OCI-LY1 (cell line): Measurements from ENCODE around the gene BEAN1.
"Not testable (repeated sequence)": the region's sequence is repeated elsewhere in the genome, so short reads cannot be mapped to it uniquely, and the experiment has no call there.

Experiments
- H2AFZ ChIP-seq: fragments of 200-600 bp; sonication (generic), shearing (Covaris generic); 2 replicates; pipeline ENCODE4 v1.6.0; 2014; ENCODE audit warnings: antibody characterized with exemption, mild to moderate bottlenecking, low read length
- H3F3A ChIP-seq: fragments of 200-600 bp; sonication (generic), shearing (Covaris generic); 2 replicates; pipeline ENCODE4 v1.6.0; 2014; ENCODE audit warnings: mild to moderate bottlenecking, antibody characterized with exemption, low read length, moderate library complexity; ENCODE audit not compliant: insufficient read depth
- H3K27ac ChIP-seq: fragments of 200-600 bp; sonication (generic); 2 replicates; pipeline ENCODE4 v1.5.1; 2014; ENCODE audit warnings: low read length, mixed run types, mild to moderate bottlenecking, low read depth; ENCODE audit not compliant: poor library complexity, severe bottlenecking
- H3K27me3 ChIP-seq: fragments of 200-600 bp; sonication (generic); 2 replicates; pipeline ENCODE4 v1.6.0; 2014; ENCODE audit warnings: antibody characterized with exemption, mild to moderate bottlenecking, low read length, moderate library complexity; ENCODE audit not compliant: insufficient read depth
- H3K36me3 ChIP-seq: fragments of 200-600 bp; sonication (generic); 2 replicates; pipeline ENCODE4 v1.6.1; 2014; ENCODE audit warnings: mild to moderate bottlenecking, antibody characterized with exemption, low read length, moderate library complexity, mixed read lengths; ENCODE audit not compliant: insufficient read depth
- H3K4me1 ChIP-seq: fragments of 200-600 bp; sonication (generic); 2 replicates; pipeline ENCODE4 v1.5.1; 2014; ENCODE audit warnings: mild to moderate bottlenecking, low read length, moderate library complexity; ENCODE audit not compliant: insufficient read depth, severe bottlenecking
- H3K4me2 ChIP-seq: fragments of 200-600 bp; sonication (generic), shearing (Covaris generic); 2 replicates; pipeline ENCODE4 v1.6.1; 2014; ENCODE audit warnings: low read length
- H3K4me3 ChIP-seq: fragments of 200-600 bp; sonication (generic); 2 replicates; pipeline ENCODE4 v1.5.1; 2014; ENCODE audit warnings: low read length, low read depth, mild to moderate bottlenecking, mixed read lengths; ENCODE audit not compliant: poor library complexity, severe bottlenecking
- H3K79me2 ChIP-seq: fragments of 200-600 bp; shearing (Covaris generic); 2 replicates; pipeline ENCODE4 v1.6.1; 2016; ENCODE audit warnings: mixed run types, low read length, mixed read lengths; ENCODE audit not compliant: insufficient read depth
- H3K9ac ChIP-seq: fragments of 200-600 bp; sonication (generic), shearing (Covaris generic); 2 replicates; pipeline ENCODE4 v1.6.1; 2014; ENCODE audit warnings: mild to moderate bottlenecking, low read length, mixed read lengths
- H3K9me2 ChIP-seq: fragments of 200-600 bp; sonication (generic), shearing (Covaris generic); 2 replicates; pipeline ENCODE4 v1.6.1; 2014; ENCODE audit warnings: low read depth, mild to moderate bottlenecking, low read length, mixed read lengths
- H3K9me3 ChIP-seq: fragments of 200-600 bp; shearing (Covaris generic); 2 replicates; pipeline ENCODE4 v1.6.1; 2014; ENCODE audit warnings: low read length, mixed read lengths
- H4K20me1 ChIP-seq: fragments of 200-600 bp; sonication (generic), shearing (Covaris generic); 2 replicates; pipeline ENCODE4 v1.6.0; 2016; ENCODE audit warnings: mild to moderate bottlenecking, low read length; ENCODE audit not compliant: insufficient read depth
- CTCF ChIP-seq: fragments of 200-600 bp; sonication (generic), shearing (Covaris generic); IDR thresholded peaks from 2 replicates; pipeline ENCODE4 v1.5.1; 2017; ENCODE audit warnings: mild to moderate bottlenecking, antibody characterized with exemption, low read length, moderate library complexity, mixed read lengths
- EZH2 ChIP-seq: fragments of 200-600 bp; sonication (generic), shearing (Covaris generic); IDR thresholded peaks from 2 replicates; pipeline ENCODE4 v1.8.0; 2017; ENCODE audit warnings: borderline replicate concordance, mixed run types, mild to moderate bottlenecking, antibody characterized with exemption, low read length, moderate library complexity, mixed read lengths

Gene BEAN1

DNA sequence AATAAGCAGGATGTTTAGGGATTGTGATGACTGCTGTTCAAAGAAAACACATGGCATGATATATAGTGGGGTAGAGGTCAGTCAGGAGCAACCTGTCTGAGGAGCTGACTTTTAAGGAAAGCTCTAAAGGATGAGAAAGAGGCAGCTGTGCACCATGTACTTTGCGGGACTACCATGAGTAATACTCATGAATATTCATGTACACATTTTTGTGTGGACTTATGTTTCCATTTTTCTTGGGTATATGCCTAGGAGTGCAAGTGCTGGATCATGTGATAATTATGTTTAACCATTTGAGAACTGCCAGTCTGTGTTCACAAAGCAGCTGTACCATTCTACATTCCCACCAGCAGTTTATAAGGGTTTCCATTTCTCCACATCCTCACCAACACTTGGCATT, 35.8 kb downstream of the BEAN1 start:
- H3K27me3 ChIP-seq, result no peaks in the 10 kb centered on the region
- H3K4me1 ChIP-seq, result no peaks in the 10 kb centered on the region
- no peak overlapping the region for H2AFZ ChIP-seq
- no peaks in the 10 kb centered on the region for H3F3A ChIP-seq
- TF ChIP-seq CTCF, result no peak
- TF ChIP-seq EZH2, result no peak
- no peaks in the 10 kb centered on the region for H4K20me1 ChIP-seq
- H3K4me3 ChIP-seq, result no peak overlapping the region
- no peak overlapping the region for H3K4me2 ChIP-seq
- H3K27ac ChIP-seq, result no peak overlapping the region
- no peaks in the 10 kb centered on the region for H3K36me3 ChIP-seq
- H3K9me2 ChIP-seq, result no peaks in the 10 kb centered on the region
- H3K79me2 ChIP-seq, result no peaks in the 10 kb centered on the region
- no peaks in the 10 kb centered on the region for H3K9me3 ChIP-seq
- H3K9ac ChIP-seq, result no peak overlapping the region

- H3K27me3 ChIP-seq, H3K4me1 ChIP-seq, H3K9me2 ChIP-seq, H3K27ac ChIP-seq, H3K9ac ChIP-seq, H3K4me2 ChIP-seq, H3K9me3 ChIP-seq, H4K20me1 ChIP-seq, H3K4me3 ChIP-seq, H2AFZ ChIP-seq, H3K79me2 ChIP-seq, H3F3A ChIP-seq, H3K36me3 ChIP-seq: not testable (repeated sequence)
Observed at GRCh38 chr16:66465946-66466345, 38.9 kb downstream of the BEAN1 start.

DNA sequence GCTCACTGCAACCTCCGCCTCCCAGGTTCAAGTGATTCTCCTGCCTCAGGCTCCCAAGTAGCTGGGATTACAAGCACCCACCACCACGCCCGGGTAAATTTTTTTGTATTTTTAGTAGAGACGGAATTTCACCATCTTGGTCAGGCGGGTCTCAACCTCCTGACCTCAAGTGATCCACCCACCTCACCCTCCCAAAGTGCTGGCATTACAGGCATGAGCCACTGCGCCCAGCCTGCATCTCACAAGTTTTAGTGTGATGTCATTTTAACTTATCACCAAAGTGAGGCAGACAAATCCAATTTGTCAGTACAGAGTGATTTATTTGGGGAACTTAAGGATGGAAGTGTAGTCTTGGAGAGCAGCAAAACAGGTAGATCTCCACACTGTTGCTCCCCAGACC, 39.5 kb downstream of the BEAN1 start:
- not testable (repeated sequence) for H3K4me2 ChIP-seq, H3K79me2 ChIP-seq, H3K9me3 ChIP-seq, H4K20me1 ChIP-seq, H3K4me3 ChIP-seq, H3F3A ChIP-seq, H2AFZ ChIP-seq, H3K27me3 ChIP-seq, H3K9me2 ChIP-seq, H3K9ac ChIP-seq, H3K36me3 ChIP-seq, H3K27ac ChIP-seq, H3K4me1 ChIP-seq

- no peaks in the 10 kb centered on the region for H3K27me3 ChIP-seq
- no peaks in the 10 kb centered on the region for H3F3A ChIP-seq
- H3K4me1 ChIP-seq, result no peaks in the 10 kb centered on the region
- no peak overlapping the region for H3K9ac ChIP-seq
- H2AFZ ChIP-seq, result no peak overlapping the region
- H3K4me2 ChIP-seq, result no peak overlapping the region
- no peaks in the 10 kb centered on the region for H3K79me2 ChIP-seq
- H3K36me3 ChIP-seq, result no peaks in the 10 kb centered on the region
- no peak overlapping the region for H3K27ac ChIP-seq
- H3K9me2 ChIP-seq, result no peaks in the 10 kb centered on the region
- no peaks in the 10 kb centered on the region for H4K20me1 ChIP-seq
- no peaks in the 10 kb centered on the region for H3K9me3 ChIP-seq
- no peak for TF ChIP-seq EZH2
- no peak for TF ChIP-seq CTCF
- H3K4me3 ChIP-seq, result no peak overlapping the region
Observed at GRCh38 chr16:66467611-66468010, 40.5 kb downstream of the BEAN1 start.
